Loucy (cell line): ENCODE data around the gene ECPAS.

ENCODE experiments used
- EZH2phosphoT487 ChIP-seq: fragments of 200-600 bp; IDR thresholded peaks from 2 replicates; pipeline ENCODE4 v1.6.1; 2018; ENCODE audit warnings: antibody characterized with exemption, mild to moderate bottlenecking, moderate library complexity, borderline replicate concordance
- TF ChIP-seq, protein P1 (sequence below): fragments of 200-600 bp; sonication (generic); conservative IDR thresholded peaks from 2 replicates; pipeline ENCODE4 v1.5.1; 2014; ENCODE audit warnings: mild to moderate bottlenecking, antibody characterized with exemption, low read length

GRCh38 chr9:111386386-111386785, 97.8 kb downstream of the ECPAS start:
- TF ChIP-seq, protein P1, sequence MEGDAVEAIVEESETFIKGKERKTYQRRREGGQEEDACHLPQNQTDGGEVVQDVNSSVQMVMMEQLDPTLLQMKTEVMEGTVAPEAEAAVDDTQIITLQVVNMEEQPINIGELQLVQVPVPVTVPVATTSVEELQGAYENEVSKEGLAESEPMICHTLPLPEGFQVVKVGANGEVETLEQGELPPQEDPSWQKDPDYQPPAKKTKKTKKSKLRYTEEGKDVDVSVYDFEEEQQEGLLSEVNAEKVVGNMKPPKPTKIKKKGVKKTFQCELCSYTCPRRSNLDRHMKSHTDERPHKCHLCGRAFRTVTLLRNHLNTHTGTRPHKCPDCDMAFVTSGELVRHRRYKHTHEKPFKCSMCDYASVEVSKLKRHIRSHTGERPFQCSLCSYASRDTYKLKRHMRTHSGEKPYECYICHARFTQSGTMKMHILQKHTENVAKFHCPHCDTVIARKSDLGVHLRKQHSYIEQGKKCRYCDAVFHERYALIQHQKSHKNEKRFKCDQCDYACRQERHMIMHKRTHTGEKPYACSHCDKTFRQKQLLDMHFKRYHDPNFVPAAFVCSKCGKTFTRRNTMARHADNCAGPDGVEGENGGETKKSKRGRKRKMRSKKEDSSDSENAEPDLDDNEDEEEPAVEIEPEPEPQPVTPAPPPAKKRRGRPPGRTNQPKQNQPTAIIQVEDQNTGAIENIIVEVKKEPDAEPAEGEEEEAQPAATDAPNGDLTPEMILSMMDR: no peak
- TF ChIP-seq EZH2phosphoT487: no peak
